Neuronal stem cell (in vitro differentiated cells): ENCODE measurements around the gene TRAPPC3L.

ENCODE experiments used
- DNase-seq: peaks from one replicate; pipeline ENCODE4 v3.0.0-alpha.2; 2013; ENCODE audit warnings: low spot score
- H2AFZ ChIP-seq: one replicate; pipeline ENCODE4 v1.6.1; 2013; ENCODE audit warnings: mild to moderate bottlenecking, low read length, inconsistent platforms
- H2AK5ac ChIP-seq: 2 replicates; pipeline ENCODE4 v1.6.1; 2013; ENCODE audit warnings: low read depth, mild to moderate bottlenecking, inconsistent platforms, low read length, moderate library complexity, mixed read lengths
- H2BK120ac ChIP-seq: 2 replicates; pipeline ENCODE4 v1.6.1; 2013; ENCODE audit warnings: low read depth, mild to moderate bottlenecking, inconsistent platforms, low read length, moderate library complexity, mixed read lengths
- H2BK12ac ChIP-seq: one replicate; pipeline ENCODE4 v1.6.1; 2013; ENCODE audit warnings: low read length, inconsistent platforms
- H2BK15ac ChIP-seq: 2 replicates; pipeline ENCODE4 v1.6.1; 2013; ENCODE audit warnings: mild to moderate bottlenecking, low read length, inconsistent platforms, mixed read lengths
- H2BK5ac ChIP-seq: one replicate; pipeline ENCODE4 v1.6.1; 2013; ENCODE audit warnings: inconsistent platforms, mild to moderate bottlenecking, low read length, moderate library complexity
- H3K14ac ChIP-seq: one replicate; pipeline ENCODE4 v1.6.1; 2013; ENCODE audit warnings: low read length, inconsistent platforms
- H3K18ac ChIP-seq: 2 replicates; pipeline ENCODE4 v1.6.1; 2013; ENCODE audit warnings: low read length, inconsistent platforms
- H3K23ac ChIP-seq: 2 replicates; pipeline ENCODE4 v1.6.1; 2013; ENCODE audit warnings: low read depth, mild to moderate bottlenecking, mixed read lengths, low read length, inconsistent platforms; ENCODE audit not compliant: poor library complexity
- H3K27ac ChIP-seq: replicated peaks from 3 replicates; pipeline ENCODE4 v1.5.1; 2013; ENCODE audit warnings: low read length, inconsistent platforms
- H3K27me3 ChIP-seq, 3 experiments: 2 replicates each; pipeline ENCODE4 v1.6.1; 2013; ENCODE audit warnings: low read length in 3 of 3, mild to moderate bottlenecking in 2 of 3, inconsistent platforms in 1 of 3, low read depth in 1 of 3, mixed read lengths in 1 of 3, moderate library complexity in 1 of 3; ENCODE audit not compliant: control insufficient read depth in 3 of 3, insufficient read depth in 3 of 3
- H3K36me3 ChIP-seq, 2 donors: replicated peaks in 1 of 2; 2 replicates each; pipeline ENCODE4 v1.6.1; 2013; ENCODE audit warnings: low read length in 2 of 2; ENCODE audit not compliant: control insufficient read depth in 2 of 2, insufficient read depth in 2 of 2
- H3K4ac ChIP-seq: 2 replicates; pipeline ENCODE4 v1.6.1; 2013; ENCODE audit warnings: inconsistent platforms, mild to moderate bottlenecking, low read length, moderate library complexity
- H3K4me1 ChIP-seq, 2 donors: 1 replicate in 1 of 2; 2 replicates in 1 of 2; pipeline ENCODE4 v1.6.1; 2013; ENCODE audit warnings: low read length in 2 of 2, low read depth in 1 of 2; ENCODE audit not compliant: control insufficient read depth in 2 of 2, insufficient read depth in 1 of 2
- H3K4me2 ChIP-seq: one replicate; pipeline ENCODE4 v1.6.1; 2013; ENCODE audit warnings: mild to moderate bottlenecking, low read length, inconsistent platforms; ENCODE audit not compliant: insufficient read depth, poor library complexity, severe bottlenecking
- H3K4me3 ChIP-seq, 2 donors: 2 replicates each; pipeline ENCODE4 v1.5.1; 2013; ENCODE audit warnings: low read length in 2 of 2, mild to moderate bottlenecking in 2 of 2, inconsistent platforms in 1 of 2, moderate library complexity in 1 of 2
- H3K79me1 ChIP-seq: one replicate; pipeline ENCODE4 v1.6.1; 2013; ENCODE audit warnings: low read depth, mild to moderate bottlenecking, inconsistent platforms, low read length, moderate library complexity
- H3K9ac ChIP-seq: one replicate; pipeline ENCODE4 v1.6.1; 2013; ENCODE audit warnings: mild to moderate bottlenecking, low read depth, low read length, inconsistent platforms; ENCODE audit not compliant: poor library complexity
- H3K9me3 ChIP-seq, 2 donors: replicated peaks in 1 of 2; 2 replicates each; pipeline versions ENCODE3 to v1.6.1; 2013; ENCODE audit warnings: low read length in 2 of 2, mild to moderate bottlenecking in 2 of 2, inconsistent platforms in 1 of 2, low read depth in 1 of 2, mixed read lengths in 1 of 2, moderate library complexity in 1 of 2; ENCODE audit not compliant: control insufficient read depth in 2 of 2, insufficient read depth in 1 of 2
- H4K8ac ChIP-seq: one replicate; pipeline ENCODE4 v1.6.1; 2013; ENCODE audit warnings: low read depth, mild to moderate bottlenecking, inconsistent platforms, low read length, moderate library complexity
- H4K91ac ChIP-seq: one replicate; pipeline ENCODE4 v1.6.1; 2013; ENCODE audit warnings: low read length, low read depth, mild to moderate bottlenecking, inconsistent platforms; ENCODE audit not compliant: poor library complexity
- WGBS, 2 donors: extraction: QIAGEN DNeasy Blood & Tissue Kit; methylation state at CpG; one replicate each; pipeline ENCODE4 v1.1.7; 2013; ENCODE audit warnings: missing lambda C conversion rate in 2 of 2, mixed read lengths in 1 of 2; ENCODE audit not compliant: insufficient read length in 2 of 2, insufficient replicate concordance in 1 of 2; ENCODE audit errors: extremely low coverage in 2 of 2; 5-methylcytosine and 5-hydroxymethylcytosine counted together

TRAPPC3L gene

DNA sequence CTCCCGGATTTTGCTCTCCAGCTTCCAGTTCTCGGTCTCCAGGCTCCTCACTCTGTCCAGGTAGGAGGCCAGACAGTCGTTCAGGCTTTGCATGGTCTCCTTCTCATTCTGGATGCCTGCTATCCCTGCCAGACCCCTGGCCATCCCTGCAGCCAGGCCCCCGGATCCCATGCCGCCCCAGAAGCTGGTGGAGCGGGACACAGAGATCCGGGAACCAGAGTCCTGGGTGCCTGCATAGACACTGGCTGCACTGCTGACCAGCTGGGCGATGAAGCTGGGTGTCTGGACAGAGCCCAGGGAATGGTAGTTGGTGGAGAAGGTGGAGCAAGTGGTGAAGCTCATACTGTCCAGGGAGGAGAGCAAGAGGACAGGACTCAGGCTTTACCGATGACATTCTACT is 87.2 kb downstream of the TRAPPC3L start:
- Histone ChIP-seq H3K4me3 (no peak overlapping the region), H2BK120ac (no peak overlapping the region), H3K9me3 (no peaks in the 10 kb centered on the region), H2AFZ (no peak overlapping the region), H2AK5ac (no peak overlapping the region), H3K36me3 (no peaks in the 10 kb centered on the region), H3K79me1 (no peaks in the 10 kb centered on the region), H3K4me1 (peaks cover 0 to 2% of the 10 kb centered on the region in 2 donors), H3K14ac (no peak overlapping the region), H3K9ac (no peak overlapping the region), H2BK12ac (no peak overlapping the region), H4K8ac (no peak overlapping the region), H3K18ac (no peak overlapping the region), H4K91ac (no peak overlapping the region), H3K27ac (no peak overlapping the region), H3K23ac (no peak overlapping the region), H2BK15ac (no peak overlapping the region), H3K27me3 (peaks cover 0 to 24% (median 0%) of the 10 kb centered on the region in 3 experiments), H3K4ac (no peak overlapping the region), H2BK5ac (no peak overlapping the region), H3K4me2 (no peak overlapping the region)
- DNase-seq, result no peak
- no CpG with 5 or more reads among the region's 9 CpGs for WGBS, 2 donors

- Histone ChIP-seq H3K18ac (no peak overlapping the region), H4K91ac (no peak overlapping the region), H2BK15ac (no peak overlapping the region), H2AFZ (no peak overlapping the region), H4K8ac (no peak overlapping the region), H3K9me3 (no peaks in the 10 kb centered on the region), H2BK12ac (no peak overlapping the region), H3K9ac (no peak overlapping the region), H3K4me2 (no peak overlapping the region), H3K36me3 (no peaks in the 10 kb centered on the region), H3K4me1 (peaks cover 0 to 2% of the 10 kb centered on the region in 2 donors), H2BK120ac (no peak overlapping the region), H3K23ac (no peak overlapping the region), H3K27ac (no peak overlapping the region), H2BK5ac (no peak overlapping the region), H3K14ac (no peak overlapping the region), H3K79me1 (no peaks in the 10 kb centered on the region), H3K4ac (no peak overlapping the region), H3K27me3 (peaks cover 0 to 16% (median 0%) of the 10 kb centered on the region in 3 experiments), H2AK5ac (no peak overlapping the region), H3K4me3 (no peak overlapping the region)
- no CpG with 5 or more reads among the region's 2 CpGs for WGBS, 2 donors
- DNase-seq, result no peak
These were observed 88.6 kb downstream of the TRAPPC3L start for GRCh38 chr6:116456927-116457326.

GRCh38 chr6:116456106-116456505 is 89.4 kb downstream of the TRAPPC3L start:
- peaks cover 0 to 9% (median 0%) of the 10 kb centered on the region in 3 experiments for H3K27me3 ChIP-seq
- no peaks in the 10 kb centered on the region for H3K36me3 ChIP-seq
- H3K18ac ChIP-seq, result no peak overlapping the region
- H3K79me1 ChIP-seq, result no peaks in the 10 kb centered on the region
- no peak overlapping the region for H2BK120ac ChIP-seq
- H3K4me1 ChIP-seq, result no peaks in the 10 kb centered on the region
- H3K9ac ChIP-seq, result no peak overlapping the region
- H2BK5ac ChIP-seq, result no peak overlapping the region
- no peak overlapping the region for H2BK12ac ChIP-seq
- H2AFZ ChIP-seq, result no peak overlapping the region
- no peak overlapping the region for H3K14ac ChIP-seq
- H4K91ac ChIP-seq, result no peak overlapping the region
- H3K4me3 ChIP-seq, result no peak overlapping the region
- H3K27ac ChIP-seq, result no peak overlapping the region
- no peak for DNase-seq
- no peak overlapping the region for H4K8ac ChIP-seq
- H2BK15ac ChIP-seq, result no peak overlapping the region
- no peaks in the 10 kb centered on the region for H3K9me3 ChIP-seq
- no peak overlapping the region for H2AK5ac ChIP-seq
- no peak overlapping the region for H3K4ac ChIP-seq
- no CpG with 5 or more reads among the region's 3 CpGs for WGBS, 2 donors
- H3K4me2 ChIP-seq, result no peak overlapping the region
- H3K23ac ChIP-seq, result no peak overlapping the region

DNA sequence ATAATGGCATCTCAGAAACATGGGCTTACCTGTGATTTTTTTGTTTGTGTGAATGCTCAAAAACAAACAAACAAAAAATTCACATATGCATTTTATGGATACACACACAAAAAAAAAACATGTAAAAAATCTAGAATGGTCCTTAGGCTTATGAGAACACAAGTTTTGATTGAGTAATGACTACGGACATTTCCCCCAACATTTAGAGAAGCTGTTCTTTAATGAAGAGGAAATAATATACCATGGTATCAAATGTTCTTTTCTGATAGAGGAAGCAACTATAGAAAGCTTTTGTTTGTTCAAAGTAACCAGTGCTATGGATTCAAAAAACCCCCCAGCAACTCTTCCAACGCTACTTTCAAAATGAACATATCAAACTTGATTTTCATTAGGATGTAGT is 93.0 kb downstream of the TRAPPC3L start:
- Histone ChIP-seq H3K18ac (no peak overlapping the region), H4K91ac (no peak overlapping the region), H3K4me1 (peaks cover 2 to 6% of the 10 kb centered on the region in 2 donors), H2BK12ac (no peak overlapping the region), H3K9ac (no peak overlapping the region), H2BK120ac (no peak overlapping the region), H2BK5ac (no peak overlapping the region), H3K23ac (no peak overlapping the region), H3K4me3 (no peak overlapping the region), H3K4ac (no peak overlapping the region), H2AK5ac (no peak overlapping the region), H3K27ac (no peak overlapping the region), H3K79me1 (no peaks in the 10 kb centered on the region), H4K8ac (no peak overlapping the region), H3K9me3 (no peaks in the 10 kb centered on the region), H3K4me2 (no peak overlapping the region), H2AFZ (no peak overlapping the region), H3K36me3 (no peaks in the 10 kb centered on the region), H2BK15ac (no peak overlapping the region), H3K27me3 (no peaks in the 10 kb centered on the region), H3K14ac (no peak overlapping the region)
- no CpG with 5 or more reads among the region's 2 CpGs for WGBS, 2 donors
- no peak for DNase-seq
